ENCODE results near the gene PRPF8. TPM values are rescaled to one million over a fixed set of nuclear protein-coding genes. Genes with fewer than 3 reads are reported as not detected.

PRPF8 gene
- total RNA-seq, 1 experiment from 2014 or later, result 296 TPM

GRCh38 chr17:1713160-1713877 is 28.7 kb upstream of the PRPF8 start:
- ChIA-PET CTCF (interaction anchor here (0.6 to 1.2 kb wide), 4 partner anchors 44 to 168 kb away, joined by 3 to 4 read pairs (median 3); no protein-coding TSS in a partner anchor), POLR2A (interaction anchor here (0.6 kb wide), 1 partner anchor 139 kb away, joined by 3 read pairs; no protein-coding TSS in a partner anchor)
- DNase-seq (ENCODE audit: low read depth, low spot score), result no peak
- intact Hi-C loops (cut with micrococcal nuclease; ENCODE audit: unreplicated experiment), result no loop called here
- BruUV-seq (replicated peaks), result TSS peak; percentile 77
- Histone ChIP-seq H3K36me3 (ENCODE audit: control insufficient read depth, insufficient read depth, low read length) (peaks cover 4% of the 10 kb centered on the region; the same call in 1 of the 2 replicates), H3K27me3 (ENCODE audit: control insufficient read depth, insufficient read depth, low read length) (no peaks in the 10 kb centered on the region), H3K4me1 (ENCODE audit: control insufficient read depth, insufficient read depth, low read length) (peaks cover 44% of the 10 kb centered on the region), H3K9me3 (ENCODE audit: control insufficient read depth, insufficient read depth, low read depth, low read length) (no peaks in the 10 kb centered on the region), H3K4me3 (ENCODE audit: low read depth in 2 of 2, low read length in 2 of 2) (peak overlapping the region; percentile 73 to 78), H3K27ac (ENCODE audit: low read length) (peak overlapping the region; percentile 66)
- TF ChIP-seq TCF7L2 (IDR thresholded peaks at IDR 0.05; ENCODE audit: low read depth, low read length) (no peak), SIN3A (IDR thresholded peaks at IDR 0.05; ENCODE audit: borderline replicate concordance, insufficient read depth, low read depth, low read length) (no peak), POLR2AphosphoS5 (IDR thresholded peaks at IDR 0.05; ENCODE audit: low read depth, low read length) (no peak), REST (IDR thresholded peaks at IDR 0.05; ENCODE audit: insufficient read depth in 1 of 2, low read depth in 2 of 2, low read length in 1 of 2) (no peak), CTCF (IDR thresholded peaks at IDR 0.05) (no peak)
- ATAC-seq, result no peak
- in situ Hi-C loops (cut with HindIII; ENCODE audit: low pct_unique_long_range_greater_than_20kb, low sequenced_read_pairs), result no loop called here

GRCh38 chr17:1712271-1712670 is 27.6 kb upstream of the PRPF8 start:
- no peak overlapping the region for H3K4me3 ChIP-seq (ENCODE audit: low read depth in 2 of 2, low read length in 2 of 2)
- no peaks in the 10 kb centered on the region for H3K9me3 ChIP-seq (ENCODE audit: control insufficient read depth, insufficient read depth, low read depth, low read length)
- peak overlapping the region; percentile 66 for H3K27ac ChIP-seq (ENCODE audit: low read length)
- no peaks in the 10 kb centered on the region for H3K27me3 ChIP-seq (ENCODE audit: control insufficient read depth, insufficient read depth, low read length)
- H3K4me1 ChIP-seq (ENCODE audit: control insufficient read depth, insufficient read depth, low read length), result peaks cover 36% of the 10 kb centered on the region
- CTCF ChIA-PET, result no interaction called here
- ATAC-seq (no peak), DNase-seq (ENCODE audit: low read depth, low spot score) (no peak)
- POLR2A ChIA-PET, result no interaction called here
- intact Hi-C loops (cut with micrococcal nuclease; ENCODE audit: unreplicated experiment), result no loop called here
- TF ChIP-seq SIN3A (IDR thresholded peaks at IDR 0.05; ENCODE audit: borderline replicate concordance, insufficient read depth, low read depth, low read length), result no peak
- no peak for TF ChIP-seq TCF7L2 (IDR thresholded peaks at IDR 0.05; ENCODE audit: low read depth, low read length)
- no peak for TF ChIP-seq CTCF (IDR thresholded peaks at IDR 0.05)
- TF ChIP-seq REST (IDR thresholded peaks at IDR 0.05; ENCODE audit: insufficient read depth in 1 of 2, low read depth in 2 of 2, low read length in 1 of 2), result no peak
- no peak for TF ChIP-seq POLR2AphosphoS5 (IDR thresholded peaks at IDR 0.05; ENCODE audit: low read depth, low read length)
- no TSS peak for BruUV-seq (replicated peaks)
- in situ Hi-C loops (cut with HindIII; ENCODE audit: low pct_unique_long_range_greater_than_20kb, low sequenced_read_pairs), result no loop called here
- H3K36me3 ChIP-seq (ENCODE audit: control insufficient read depth, insufficient read depth, low read length), result peaks cover 4% of the 10 kb centered on the region; the same call in 1 of the 2 replicates
